Activated CD4-positive, CD25-positive, alpha-beta regulatory T cell treated with anti-CD3 and anti-CD28 coated beads, Interleukin-2, amount 50 U/mL, for 16 hours (primary cell): ENCODE measurements around the gene TRANK1.
"Not testable (repeated sequence)": the region's sequence is repeated elsewhere in the genome, so short reads cannot be mapped to it uniquely, and the experiment has no call there.

Source experiments
- DNase-seq: peaks from one replicate; pipeline ENCODE4 v3.0.0-alpha.2; 2020; ENCODE audit warnings: low read depth, low spot score

TRANK1 gene

DNA sequence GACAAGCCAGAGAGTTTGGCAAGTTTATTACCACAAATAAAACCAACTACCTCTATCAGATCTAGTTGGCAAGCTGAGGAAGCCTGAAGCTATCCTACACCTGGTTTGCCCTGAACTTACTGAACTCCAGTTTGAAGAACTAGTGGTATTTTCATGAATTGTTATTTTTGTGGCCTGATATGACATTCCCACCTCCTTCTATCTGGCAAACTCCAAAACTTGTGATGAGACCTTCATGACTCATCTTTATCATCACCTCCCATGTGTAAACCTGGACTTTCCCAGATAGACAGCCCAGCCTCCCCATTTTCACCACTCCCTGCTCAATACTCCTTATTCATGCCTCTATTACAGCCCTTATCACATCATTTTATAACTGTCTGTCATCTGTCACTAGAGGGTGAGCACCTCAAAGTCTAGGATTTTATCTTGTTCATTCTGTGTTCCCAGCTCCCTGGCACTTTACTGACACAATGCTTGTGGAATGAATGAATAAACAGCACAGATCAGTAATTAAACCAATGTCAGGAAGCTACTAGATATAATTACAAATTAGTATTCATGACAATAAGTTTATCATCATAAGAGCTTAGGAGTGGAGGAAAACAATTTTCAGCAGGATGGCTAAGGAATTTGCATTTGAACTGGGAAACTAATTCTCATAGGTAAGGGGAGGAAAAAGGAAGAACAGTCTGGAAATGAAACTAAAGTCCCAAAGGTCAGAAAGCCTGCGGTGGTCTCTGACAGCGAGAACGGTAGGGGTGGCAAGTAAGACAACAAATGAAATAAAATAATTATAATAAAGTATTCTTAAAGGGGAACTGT is 13.2 kb upstream of the TRANK1 start:
- no peak for DNase-seq

DNA sequence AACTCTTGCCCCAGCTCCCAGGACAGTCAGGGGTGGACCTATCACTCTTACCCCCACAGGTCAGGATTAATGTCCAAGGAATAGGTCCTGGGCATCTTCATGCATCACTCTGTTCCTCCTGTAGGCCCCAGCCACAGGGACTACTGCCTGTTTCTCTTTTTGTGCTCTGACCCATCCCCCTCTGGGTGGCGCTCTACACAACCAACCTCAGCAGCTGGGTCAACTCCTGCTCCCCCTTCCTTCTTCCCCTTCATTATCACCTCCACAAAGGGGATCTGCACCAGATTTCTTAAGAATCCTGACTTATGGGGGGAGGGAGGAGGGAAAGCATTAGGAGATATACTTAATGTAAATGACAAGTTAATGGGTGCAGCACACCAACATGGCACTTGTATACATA is 12.2 kb upstream of the TRANK1 start:
- no peak for DNase-seq

DNA sequence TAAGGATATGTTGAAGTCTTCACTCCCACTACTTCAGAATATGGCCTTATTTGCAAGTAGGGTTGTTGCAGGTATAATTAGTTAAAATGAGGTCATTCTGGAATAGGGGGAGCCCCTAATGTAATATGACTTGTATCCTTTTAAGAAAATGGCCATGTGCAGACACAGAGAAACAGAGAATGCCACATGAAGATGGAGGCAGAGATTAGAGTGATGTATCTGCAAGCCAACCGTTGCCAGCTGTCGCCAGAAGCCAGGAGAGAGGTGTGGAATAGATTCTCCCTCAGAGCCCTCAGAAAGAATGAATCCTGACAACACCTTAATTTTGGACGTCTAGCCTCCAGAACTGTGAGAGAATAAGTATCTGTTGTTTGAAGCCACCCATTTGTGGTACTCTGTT is 11.3 kb upstream of the TRANK1 start:
- DNase-seq: no peak

DNA sequence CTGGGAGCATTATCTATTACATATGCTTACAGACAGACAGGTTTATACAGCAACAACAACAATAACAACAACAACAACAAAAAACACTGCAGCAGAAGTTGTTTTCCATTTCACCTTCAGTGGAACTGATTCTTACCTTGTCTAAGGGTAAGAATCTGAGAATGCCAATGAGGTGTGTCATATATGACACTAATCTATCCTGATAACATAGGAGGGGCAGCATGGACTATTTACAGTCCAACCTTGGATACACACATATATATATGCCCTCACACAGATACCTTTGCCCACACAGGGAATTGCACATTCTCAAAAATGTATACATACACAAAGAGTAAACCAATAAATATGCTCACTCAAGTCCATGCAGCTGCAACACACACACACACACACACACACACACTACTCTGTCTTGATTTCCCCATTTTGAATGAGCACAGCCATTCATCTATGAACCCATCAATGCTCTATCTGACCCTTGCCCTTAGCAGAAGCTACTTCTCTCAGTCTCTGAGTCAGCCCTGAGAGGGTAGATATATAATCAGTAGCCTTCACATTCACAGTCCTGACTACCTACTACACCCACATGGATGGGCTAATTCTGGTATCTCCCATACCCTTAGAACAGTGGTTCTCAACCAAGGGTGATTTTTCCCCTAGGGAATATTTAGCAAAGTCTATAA is 9.7 kb upstream of the TRANK1 start:
- DNase-seq: no peak

DNA sequence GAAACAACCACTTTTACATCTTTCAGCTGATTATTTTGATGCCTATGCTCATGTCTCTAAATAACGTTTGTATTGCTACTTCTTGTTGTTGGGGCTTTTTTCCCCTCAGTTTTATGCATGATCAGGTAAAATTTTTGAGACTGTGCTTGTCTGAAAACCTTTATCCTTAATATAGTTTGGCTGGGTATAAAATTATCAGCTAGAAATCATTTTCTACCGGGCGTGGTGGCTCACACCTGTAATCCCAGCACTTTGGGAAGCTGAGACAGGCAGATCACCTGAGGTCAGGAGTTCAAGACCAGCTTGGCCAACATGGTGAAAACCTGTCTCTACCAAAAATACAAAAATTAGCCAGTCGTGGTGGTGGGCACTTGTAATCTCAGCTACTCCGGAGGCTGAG is 3.0 kb upstream of the TRANK1 start:
- DNase-seq: not testable (repeated sequence)

DNA sequence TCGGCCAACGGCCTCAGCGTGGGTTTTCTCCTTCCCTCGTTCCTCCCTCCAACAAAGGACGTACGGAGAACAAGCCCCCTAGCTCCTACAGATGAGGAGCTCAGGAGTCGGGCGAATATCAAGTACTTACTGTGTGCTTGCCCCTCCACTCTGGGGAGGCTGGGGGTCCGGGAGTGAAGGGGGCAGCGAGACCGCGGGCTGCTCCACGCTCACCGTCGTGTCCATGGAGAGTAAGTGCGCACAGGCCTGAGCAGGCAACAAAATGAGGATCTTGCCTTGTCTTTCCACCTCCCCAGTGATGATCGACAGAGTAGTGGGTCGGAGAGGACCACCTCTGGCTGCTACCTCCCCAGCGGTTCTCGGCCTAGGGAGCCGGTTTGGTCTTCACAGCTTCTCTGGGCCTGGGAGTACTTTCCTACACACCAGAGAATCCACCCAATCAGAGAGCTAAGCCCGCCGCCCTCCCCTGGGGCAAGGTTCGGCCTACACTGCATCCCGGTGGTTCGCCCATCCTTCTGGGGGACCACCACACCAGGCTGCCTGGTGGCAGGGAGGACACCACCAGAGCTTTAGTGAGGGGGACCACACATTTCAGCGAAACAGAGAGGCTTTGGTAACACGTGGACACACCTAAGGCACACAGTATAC is 603 bp upstream of the TRANK1 start:
- DNase-seq: no peak

DNA sequence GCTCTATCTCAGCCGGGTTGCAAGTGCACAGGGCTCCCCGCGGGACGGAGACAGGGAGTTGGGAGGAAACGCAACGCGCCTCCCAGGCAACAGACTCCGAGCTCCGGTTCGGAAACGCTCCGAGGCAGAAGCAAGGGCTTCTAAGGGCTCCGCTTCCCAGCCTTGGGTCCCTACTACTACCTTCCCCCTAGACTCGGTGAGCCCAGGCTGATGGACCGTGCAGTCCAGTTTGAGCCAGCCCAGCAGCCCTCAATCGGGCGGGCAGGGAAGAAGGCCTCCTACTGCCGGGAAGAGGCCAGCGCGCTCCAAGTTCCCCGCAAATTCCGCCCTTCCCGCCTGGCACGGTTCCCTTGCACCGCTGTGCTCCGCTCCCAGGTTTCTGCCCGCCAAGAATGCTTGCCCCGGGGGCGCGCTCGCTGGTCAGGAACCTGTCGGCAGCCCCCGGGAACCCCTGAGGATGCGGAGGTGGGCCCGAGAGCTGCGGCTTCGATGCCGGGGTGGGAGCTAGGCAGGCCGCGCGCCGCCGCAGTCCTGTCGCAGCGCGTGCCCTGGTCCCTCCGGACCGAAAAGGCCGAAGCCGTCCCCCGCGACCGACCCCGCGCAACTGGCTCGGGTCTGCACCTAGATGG is 728 bp downstream of the TRANK1 start:
- DNase-seq: no peak

DNA sequence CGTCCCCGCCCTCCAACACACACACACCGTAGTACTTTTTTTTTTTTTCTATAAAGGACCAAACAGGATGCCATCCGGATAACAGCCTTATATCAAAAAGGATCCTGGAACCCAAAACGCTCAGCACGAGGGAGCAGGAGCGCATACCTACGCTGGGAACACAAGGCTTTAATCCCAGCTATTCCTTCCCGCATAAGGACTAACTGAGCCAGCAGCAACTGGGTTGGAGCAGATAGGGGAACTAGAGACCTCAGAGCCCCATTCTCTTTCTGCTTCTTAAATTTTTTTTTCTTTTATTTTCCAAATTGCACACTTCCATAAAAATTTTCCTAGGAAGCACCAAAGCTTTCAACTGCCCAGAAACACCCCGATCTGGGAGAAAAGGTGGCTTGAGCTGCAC is 1.3 kb downstream of the TRANK1 start:
- no peak for DNase-seq

DNA sequence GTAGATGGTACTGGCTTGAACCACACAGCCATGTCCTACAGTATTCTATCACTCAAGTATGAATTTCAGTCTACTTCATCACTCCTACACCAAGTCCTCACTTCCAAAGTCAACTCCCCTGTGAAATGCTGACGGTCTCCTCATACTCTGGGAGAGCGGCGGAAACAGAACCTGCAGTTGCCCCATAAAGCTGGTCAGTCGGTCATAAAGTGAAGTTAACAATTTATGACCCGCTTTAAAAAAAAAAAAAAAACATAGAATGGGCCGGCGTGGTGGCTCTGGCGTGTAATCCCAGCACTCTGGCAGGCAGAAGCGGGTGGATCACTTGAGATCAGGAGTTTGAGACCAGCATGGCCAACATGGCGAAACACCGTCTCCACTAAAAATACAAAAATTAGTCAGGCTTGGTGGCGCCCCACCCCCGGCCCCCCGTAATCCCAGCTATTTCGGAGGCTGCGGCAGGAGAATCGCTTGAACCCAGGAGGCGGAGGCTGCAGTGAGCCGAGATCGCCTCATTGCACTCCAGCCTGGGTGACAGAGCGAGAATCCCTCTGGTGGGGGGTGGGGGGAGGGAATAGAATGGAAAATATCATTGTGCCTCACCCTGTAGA is 2.1 kb downstream of the TRANK1 start:
- DNase-seq: no peak

DNA sequence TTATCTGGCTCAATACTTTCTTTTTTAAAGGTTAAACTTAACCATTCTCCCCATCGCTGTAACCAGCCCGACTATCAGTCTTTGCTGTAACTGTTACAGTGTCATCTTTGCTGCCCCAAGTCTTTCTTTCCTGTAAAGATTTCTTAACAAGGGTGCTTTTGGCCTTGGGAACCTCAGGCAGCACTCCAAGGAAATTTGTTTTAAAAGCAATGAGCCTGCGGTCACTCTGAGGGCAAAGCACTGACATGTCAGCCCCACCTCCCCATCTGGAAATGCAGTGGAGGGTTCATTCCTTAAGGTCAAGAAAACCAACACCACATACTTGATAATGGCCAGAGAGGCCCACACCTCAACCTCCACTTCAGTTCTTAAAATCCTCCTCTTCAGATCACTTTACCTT is 3.2 kb downstream of the TRANK1 start:
- no peak for DNase-seq

DNA sequence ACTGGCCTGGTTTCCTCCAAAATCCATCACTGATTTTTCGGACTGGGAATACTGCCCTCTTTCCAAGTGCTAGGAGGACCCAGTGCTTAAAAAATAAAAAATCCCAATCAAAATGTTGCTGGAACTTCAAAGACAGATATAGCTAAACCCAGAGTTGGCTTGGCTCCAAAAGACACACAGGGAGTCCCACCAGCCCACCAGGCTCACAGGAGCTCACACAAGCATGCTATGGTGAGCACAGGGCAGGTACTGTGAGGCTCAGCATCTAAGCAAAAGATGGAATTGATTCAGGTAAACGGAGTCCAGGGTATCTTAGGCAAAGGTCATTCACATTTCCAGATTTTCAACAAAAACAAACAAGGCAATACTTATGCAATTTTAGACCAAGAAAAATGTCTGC is 3.7 kb downstream of the TRANK1 start:
- DNase-seq: no peak

DNA sequence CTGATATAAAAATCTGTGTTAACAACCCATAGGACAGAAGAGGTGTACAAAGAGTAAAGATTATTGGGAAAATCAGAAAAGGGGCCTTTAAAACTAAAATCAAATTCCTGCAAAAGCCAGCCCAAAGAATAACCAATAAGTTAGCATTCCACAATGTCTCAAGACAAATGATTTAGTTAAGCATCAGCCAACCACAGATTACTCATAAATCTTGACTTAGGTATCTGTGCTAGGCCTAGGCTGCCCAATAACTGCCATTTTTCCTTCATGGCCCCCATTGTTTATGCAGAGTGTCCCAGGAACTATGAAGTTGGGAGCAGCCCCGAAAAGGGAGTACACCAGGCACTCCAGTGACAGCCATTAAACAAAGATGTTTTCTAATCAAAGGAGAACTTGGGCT is 7.4 kb downstream of the TRANK1 start:
- no peak for DNase-seq

DNA sequence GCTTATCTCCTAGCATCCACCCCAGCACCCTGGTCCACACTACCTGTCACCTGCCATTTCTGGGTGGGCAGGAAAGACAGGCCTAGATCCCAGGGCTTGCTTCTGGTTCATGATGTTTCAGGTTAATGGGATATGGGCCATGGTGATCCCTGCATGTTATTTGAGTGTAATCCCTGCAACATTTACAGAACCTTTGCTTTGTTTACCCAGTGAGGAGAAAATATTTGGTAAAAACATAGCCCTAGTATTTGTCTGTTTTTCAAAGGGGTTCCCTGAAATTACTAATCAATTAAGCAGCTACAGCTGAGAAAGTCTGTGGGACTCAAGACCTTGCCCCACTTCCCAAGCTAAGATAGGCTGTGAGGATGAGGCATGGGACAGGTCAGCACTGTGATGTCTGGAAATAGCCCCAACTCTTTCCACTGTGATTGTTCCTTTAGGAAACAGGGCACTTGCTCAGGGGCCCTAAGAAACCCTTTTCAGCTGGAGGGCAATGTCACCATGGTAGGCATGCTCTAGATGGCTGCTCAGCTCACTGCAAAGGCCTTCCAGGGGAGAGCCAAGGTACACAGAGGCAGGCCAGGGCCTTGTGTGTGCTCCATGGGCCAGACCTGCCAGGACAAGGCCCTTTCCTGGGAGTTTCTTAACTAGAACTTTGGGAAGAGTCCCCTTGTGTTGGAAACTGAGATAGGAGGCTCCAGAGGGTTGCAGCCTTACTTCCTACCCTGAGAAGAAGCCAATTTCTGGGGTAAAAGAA is 11.1 kb downstream of the TRANK1 start:
- no peak for DNase-seq

DNA sequence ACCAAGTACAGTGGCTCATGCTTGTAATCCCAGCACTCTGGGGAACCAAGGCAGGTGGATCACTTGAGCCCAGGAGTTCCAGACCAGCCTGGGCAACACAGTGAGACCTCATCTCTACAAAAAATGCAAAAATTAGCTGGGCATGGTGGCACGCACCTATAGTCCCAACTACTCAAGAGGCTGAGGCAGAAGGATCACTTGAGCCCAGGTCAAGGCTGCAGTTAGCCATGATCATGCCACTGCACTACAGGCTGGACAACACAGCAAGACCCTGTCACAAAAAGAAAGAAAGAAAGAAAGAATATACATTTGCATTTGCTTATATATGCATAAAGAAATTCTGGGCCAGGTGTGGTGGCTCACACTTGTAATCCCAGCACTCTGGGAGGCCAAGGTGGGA is 13.4 kb downstream of the TRANK1 start:
- not testable (repeated sequence) for DNase-seq

DNA sequence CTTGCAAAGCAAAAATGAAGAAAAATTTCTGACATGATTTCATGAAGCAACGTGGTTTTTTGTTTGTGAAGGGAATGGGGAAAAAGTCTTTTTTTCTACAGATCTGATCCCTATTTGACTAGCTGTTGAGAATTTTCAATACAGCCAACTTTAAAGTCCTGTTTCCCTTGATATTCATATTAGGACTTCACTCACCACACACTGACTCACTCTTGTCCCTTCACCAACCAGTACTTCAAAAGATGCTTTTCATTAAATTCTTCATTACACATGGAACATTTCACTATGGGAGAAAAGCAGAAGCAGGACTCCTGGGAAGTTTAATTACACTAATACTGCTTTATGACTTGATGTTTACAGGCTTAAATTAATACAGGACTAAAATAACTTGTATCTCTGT is 16.6 kb downstream of the TRANK1 start:
- DNase-seq: no peak

DNA sequence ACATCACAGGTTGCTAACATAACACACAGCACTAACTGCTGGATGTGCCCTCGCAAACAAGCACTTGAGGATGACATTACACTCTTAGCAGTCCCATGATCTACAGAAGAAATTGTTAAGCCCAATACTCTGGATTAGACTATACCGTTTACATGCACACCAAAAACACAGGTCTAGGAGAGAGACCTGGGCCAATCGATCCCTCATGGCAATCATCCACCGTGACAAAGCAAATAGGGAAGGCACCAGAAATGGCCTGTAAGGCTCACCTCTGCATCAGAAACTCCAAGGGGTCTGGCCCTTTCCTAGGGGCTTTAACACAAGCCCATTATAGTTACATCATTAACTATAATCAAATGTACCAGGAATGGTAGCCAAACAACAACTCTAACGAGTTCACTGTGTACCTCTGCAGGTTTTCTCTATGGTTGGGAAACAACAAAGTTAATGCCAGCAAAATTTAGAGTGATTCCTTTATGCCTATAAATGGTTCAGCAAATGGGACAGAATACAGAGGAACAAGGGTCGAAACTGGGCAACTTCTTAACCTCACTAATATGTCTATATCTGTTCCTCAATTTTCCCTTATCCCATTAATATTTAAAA is 18.5 kb downstream of the TRANK1 start:
- no peak for DNase-seq

DNA sequence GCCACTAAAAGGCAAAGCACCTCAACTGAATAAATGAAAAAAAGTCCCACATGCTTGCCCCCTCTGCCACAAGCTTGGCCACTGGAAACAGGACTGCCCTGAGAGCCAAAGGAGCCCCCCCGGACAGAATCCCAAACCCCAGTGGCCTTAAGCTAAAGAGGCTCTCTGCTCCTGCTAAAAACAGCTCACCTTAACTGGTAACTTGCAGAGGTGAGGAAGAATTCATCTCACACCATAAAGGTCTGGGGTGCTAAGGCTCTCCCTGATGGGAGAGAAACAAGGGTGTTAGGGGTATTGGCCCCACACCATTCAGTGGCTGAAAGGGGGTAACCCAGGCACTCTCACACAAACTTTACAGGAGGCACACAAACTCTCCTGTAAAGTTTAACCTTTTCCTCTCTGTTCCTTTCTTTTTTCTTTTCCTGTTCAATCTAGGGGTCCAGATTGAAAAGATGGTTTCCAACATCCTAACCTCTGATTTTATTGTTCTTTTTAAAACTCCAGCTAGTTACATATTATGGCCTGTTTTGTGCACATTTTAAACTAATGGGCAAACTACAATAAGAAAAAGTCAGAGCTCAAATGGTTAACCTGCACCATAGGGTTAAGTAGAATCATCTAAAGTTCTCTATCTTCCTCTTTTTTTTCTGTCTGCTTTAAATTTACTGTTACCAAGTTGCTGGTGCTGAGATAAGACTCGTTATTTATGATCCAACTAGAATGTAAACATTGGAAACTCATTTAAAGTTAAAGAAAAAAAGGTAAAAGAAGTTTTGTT is 19.9 kb downstream of the TRANK1 start:
- no peak for DNase-seq

DNA sequence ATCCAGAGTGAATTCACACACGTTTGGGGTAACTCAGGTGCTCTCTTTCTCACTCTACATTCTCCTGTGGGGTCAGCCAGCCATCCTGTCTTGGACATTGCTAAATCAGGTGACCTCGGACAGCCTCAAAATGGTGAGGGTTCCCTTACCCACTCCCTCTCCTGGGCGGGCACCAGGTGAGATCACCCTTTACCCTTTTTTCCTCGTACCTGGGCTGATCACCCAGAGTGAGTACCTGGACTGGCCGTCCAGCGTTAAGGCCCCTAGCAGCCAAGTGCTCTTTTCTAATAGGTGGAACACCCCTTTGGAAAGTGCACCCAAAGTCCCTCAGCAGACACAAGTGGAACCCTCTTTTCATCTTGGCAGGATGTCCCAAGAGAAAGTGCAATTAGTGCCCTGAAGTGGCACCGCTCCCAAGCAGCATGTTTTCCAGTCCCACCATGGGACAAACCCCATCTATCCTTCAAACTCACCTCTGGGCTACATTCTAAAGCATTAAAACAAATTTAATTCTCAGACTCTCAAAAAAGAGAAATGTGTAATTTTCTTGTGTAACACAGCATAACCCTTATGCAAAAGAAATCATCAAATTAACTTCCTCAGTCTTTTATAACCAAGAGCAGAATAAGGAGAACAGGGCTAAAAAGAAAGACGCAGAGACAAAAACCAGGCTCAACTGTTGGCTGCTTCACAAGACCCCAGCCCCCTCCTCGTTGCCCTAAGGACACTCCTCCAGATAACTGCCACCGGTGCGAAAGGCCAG is 20.7 kb downstream of the TRANK1 start:
- no peak for DNase-seq

DNA sequence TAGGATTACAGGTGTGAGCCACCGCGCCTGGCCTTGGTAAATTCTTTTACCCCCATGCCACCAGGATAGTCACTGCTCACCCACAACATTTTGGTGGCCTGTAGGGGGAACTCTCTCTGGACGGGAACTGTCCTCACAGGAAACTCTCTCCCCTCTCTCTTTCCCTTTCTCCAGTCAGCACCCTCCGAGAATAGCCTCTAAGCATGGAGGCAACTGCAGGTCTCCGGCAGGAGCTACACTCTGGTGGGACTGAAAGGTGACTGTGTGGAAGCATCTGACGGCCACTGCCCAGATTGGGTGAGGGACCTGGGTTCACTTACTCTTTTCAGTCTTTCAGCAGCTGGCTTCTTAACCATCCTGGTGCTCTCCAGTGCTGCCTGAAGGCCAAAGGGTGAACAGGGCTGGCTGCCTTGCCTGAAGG is 21.3 kb downstream of the TRANK1 start:
- DNase-seq: no peak
